ENCODE measurements around the gene ENTHD1. TPM values are rescaled to one million over a fixed set of nuclear protein-coding genes. Genes with fewer than 3 reads are reported as not detected.
"Not testable (repeated sequence)": the region's sequence is repeated elsewhere in the genome, so short reads cannot be mapped to it uniquely, and the experiment has no call there.

Gene ENTHD1
- total RNA-seq, 1 experiment from 2014 or later, result not detected

- no peaks in the 10 kb centered on the region for H3K9me3 Mint-ChIP-seq (ENCODE audit: low read depth, unreplicated experiment)
- H3K27ac Mint-ChIP-seq (ENCODE audit: unreplicated experiment), result no peak overlapping the region
- no TSS peak for BruUV-seq (replicated peaks)
- H3K36me3 Mint-ChIP-seq (ENCODE audit: insufficient read depth, unreplicated experiment), result no peaks in the 10 kb centered on the region
- no peak overlapping the region for H3K4me3 Mint-ChIP-seq (ENCODE audit: low read depth, unreplicated experiment)
- TF ChIP-seq CTCF (IDR thresholded peaks at IDR 0.05; ENCODE audit: unreplicated experiment), result no peak
- intact Hi-C loops (cut with micrococcal nuclease; ENCODE audit: unreplicated experiment), result no loop called here
- H3K27me3 Mint-ChIP-seq (ENCODE audit: unreplicated experiment), result peaks cover 88% of the 10 kb centered on the region
- no peaks in the 10 kb centered on the region for H3K4me1 Mint-ChIP-seq (ENCODE audit: low read depth, unreplicated experiment)
- CTCF ChIA-PET, result interaction anchor here (0.6 kb wide), 1 partner anchor 9 kb away, joined by 4 read pairs; no protein-coding TSS in a partner anchor
- no peak for DNase-seq
Observed at GRCh38 chr22:39905687-39906086, 12.1 kb upstream of the ENTHD1 start.

GRCh38 chr22:39904862-39905261 is 11.3 kb upstream of the ENTHD1 start:
- Mint-ChIP-seq H3K27me3 (ENCODE audit: unreplicated experiment) (peaks cover 88% of the 10 kb centered on the region), H3K4me3 (ENCODE audit: low read depth, unreplicated experiment) (no peak overlapping the region), H3K27ac (ENCODE audit: unreplicated experiment) (no peak overlapping the region), H3K9me3 (ENCODE audit: low read depth, unreplicated experiment) (no peaks in the 10 kb centered on the region), H3K36me3 (ENCODE audit: insufficient read depth, unreplicated experiment) (no peaks in the 10 kb centered on the region), H3K4me1 (ENCODE audit: low read depth, unreplicated experiment) (no peaks in the 10 kb centered on the region)
- no TSS peak for BruUV-seq (replicated peaks)
- CTCF ChIA-PET, result no interaction called here
- TF ChIP-seq CTCF (IDR thresholded peaks at IDR 0.05; ENCODE audit: unreplicated experiment), result no peak
- intact Hi-C loops (cut with micrococcal nuclease; ENCODE audit: unreplicated experiment), result no loop called here
- no peak for DNase-seq

- CTCF ChIA-PET; BruUV-seq (replicated peaks); H3K27ac Mint-ChIP-seq (ENCODE audit: unreplicated experiment); H3K9me3 Mint-ChIP-seq (ENCODE audit: low read depth, unreplicated experiment); intact Hi-C loops (cut with micrococcal nuclease; ENCODE audit: unreplicated experiment); H3K4me1 Mint-ChIP-seq (ENCODE audit: low read depth, unreplicated experiment); H3K36me3 Mint-ChIP-seq (ENCODE audit: insufficient read depth, unreplicated experiment); H3K4me3 Mint-ChIP-seq (ENCODE audit: low read depth, unreplicated experiment); DNase-seq: not testable (repeated sequence)
- peaks cover 83% of the 10 kb centered on the region for H3K27me3 Mint-ChIP-seq (ENCODE audit: unreplicated experiment)
Observed at GRCh38 chr22:39904024-39904423, 10.5 kb upstream of the ENTHD1 start.

- CTCF ChIA-PET, result no interaction called here
- H3K9me3 Mint-ChIP-seq (ENCODE audit: low read depth, unreplicated experiment), result no peaks in the 10 kb centered on the region
- intact Hi-C loops (cut with micrococcal nuclease; ENCODE audit: unreplicated experiment), result no loop called here
- no TSS peak for BruUV-seq (replicated peaks)
- no peak for DNase-seq
- H3K27me3 Mint-ChIP-seq (ENCODE audit: unreplicated experiment), result peaks cover 63% of the 10 kb centered on the region
- TF ChIP-seq CTCF (IDR thresholded peaks at IDR 0.05; ENCODE audit: unreplicated experiment), result no peak
- no peak overlapping the region for H3K4me3 Mint-ChIP-seq (ENCODE audit: low read depth, unreplicated experiment)
- H3K36me3 Mint-ChIP-seq (ENCODE audit: insufficient read depth, unreplicated experiment), result no peaks in the 10 kb centered on the region
- no peak overlapping the region for H3K27ac Mint-ChIP-seq (ENCODE audit: unreplicated experiment)
- H3K4me1 Mint-ChIP-seq (ENCODE audit: low read depth, unreplicated experiment), result no peaks in the 10 kb centered on the region
Observed at GRCh38 chr22:39901565-39902146, 8.1 kb upstream of the ENTHD1 start.

Measured in Calu3 (cell line).